ELF-1 (cell line): ENCODE results near the gene VSNL1.

Source experiments
- DNase-seq: peaks from one replicate; pipeline ENCODE4 v3.0.0-alpha.2; 2016; ENCODE audit warnings: low read depth, low spot score

Gene VSNL1

DNA sequence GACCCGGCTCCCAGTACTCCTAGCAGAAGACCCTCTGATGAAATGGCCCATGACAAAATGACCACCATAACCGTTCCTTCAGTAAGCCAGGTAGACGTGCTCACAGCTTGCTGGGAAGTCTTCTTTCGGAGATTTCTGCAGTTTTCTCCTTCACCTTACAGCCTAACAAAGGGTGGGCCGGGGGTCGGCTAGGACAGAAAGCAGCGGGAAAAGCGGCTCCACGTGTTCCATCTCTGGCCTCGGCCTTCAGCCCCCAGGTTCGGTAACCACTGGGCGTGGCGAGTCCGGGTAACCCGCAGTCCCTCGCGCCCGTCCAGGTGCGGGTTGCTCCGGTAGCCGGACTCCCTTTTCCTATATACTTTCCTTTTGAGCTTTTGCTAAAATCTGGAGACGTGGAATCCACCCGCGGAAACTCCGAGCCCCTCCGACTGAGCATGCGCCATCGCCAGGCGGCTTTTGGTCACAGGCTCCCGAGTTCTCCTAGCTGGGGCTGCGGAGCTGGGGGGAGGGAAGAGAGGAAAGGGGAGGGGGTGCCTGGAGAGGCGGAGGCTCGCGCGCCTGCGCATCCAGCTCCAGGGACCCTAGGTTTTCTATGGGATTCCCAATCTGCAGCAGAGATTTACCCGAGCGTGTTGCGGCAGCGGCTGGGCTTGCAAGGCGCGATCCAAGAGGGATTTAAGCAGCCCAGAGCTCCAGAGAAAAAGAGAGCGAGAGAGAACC, at the start of gene VSNL1:
Gene VSNL1, plus strand, starts transcription at position 604 of the 720 bp plus-strand sequence. CDS start 51,379 bp downstream, outside the sequence.
- peak; percentile 96 for DNase-seq

DNA sequence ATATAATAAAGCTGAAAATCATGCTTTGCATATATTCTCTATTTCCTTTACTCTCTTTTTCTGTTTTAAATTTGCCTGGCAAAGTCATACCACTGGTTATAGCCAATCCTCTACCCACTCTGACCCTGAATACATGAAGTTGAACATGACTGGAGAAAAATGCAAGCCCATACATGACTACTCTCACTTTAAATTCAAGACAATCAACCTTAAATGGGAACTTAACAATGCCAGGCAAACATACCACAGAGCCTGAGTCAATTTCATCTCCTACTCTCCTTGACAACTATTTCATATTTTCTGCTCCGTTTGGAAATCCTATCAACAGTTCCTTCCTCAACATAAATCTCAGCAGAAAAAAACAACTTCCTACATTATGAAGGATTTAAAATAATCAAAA, 44.9 kb upstream of the VSNL1 start:
- no peak for DNase-seq

DNA sequence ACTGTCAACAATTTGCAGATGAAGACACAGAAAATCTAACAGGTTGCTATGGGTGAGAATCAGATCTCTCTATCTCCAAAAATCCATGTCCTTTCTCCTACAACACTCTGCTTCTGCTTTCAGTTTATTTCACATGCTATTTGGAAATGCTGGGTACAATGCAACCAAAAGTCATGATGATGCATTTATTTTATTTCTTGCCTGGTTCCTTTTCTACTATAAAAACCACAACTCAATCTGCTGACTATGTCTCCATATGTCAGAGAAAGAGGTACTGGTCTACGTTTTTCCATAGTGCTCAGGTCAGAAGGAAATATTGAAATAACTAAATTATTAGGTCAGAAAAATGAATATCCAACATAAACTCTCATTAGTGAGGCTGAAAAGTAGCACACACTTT, 42.8 kb upstream of the VSNL1 start:
- DNase-seq = no peak

DNA sequence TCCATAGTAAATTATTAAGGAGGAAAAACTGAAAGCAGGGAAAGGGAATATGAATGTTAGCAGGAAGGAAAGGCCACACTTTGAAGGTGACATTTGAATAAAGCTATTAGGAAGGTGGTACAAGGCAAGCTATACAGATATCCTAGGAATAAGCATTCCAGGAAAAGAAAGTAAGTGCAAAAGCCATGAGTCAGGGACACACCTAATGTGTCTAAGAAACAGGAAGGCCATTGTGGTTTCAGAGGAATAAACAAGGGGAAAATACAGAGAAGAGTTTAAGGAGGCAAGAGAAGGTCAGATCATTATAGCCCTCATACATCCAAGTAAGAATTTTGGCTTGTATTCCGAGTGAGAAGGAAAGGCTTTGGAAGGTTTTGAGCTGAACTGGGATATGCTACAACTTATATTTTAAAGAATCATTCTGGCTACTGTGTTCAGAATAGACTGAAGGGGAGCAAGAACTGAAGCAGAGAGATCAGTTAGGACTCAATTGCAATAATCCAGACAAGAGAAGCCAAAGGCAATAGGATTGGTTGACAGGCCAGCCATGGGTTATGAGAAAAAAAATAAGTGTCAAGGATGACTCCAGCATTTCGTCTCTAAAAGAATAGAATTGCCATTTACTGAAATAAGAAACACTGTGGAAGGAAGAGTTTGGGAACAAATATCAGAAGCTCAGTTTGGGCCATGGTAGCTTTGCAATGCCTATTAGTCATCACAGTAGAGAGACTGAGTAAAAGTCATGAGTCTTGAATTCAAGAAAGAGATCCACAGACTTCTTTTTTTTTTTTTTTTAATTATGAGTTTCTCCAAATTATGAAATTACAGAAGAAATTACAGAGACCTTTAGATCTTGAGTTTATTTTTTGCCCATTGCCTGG, 33.5 kb upstream of the VSNL1 start:
- DNase-seq = no peak

DNA sequence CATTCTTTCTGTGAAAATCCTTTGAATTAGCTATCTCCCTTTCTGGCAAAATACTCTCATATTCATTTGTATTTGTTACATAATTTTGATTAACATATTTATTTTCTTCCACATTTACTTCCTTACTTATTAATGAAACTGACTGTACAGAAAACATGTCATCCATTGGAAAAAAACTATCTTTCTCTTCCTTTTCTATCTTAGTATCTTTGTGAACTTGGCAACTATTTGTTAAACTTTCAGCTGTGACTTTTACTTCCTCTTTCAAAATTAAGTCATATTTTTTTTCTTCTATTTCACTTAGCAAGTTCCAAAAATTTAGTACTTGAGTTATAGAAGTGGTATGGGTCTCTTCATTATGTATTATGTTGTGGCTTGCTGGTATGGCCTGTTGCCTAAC, 24.8 kb upstream of the VSNL1 start:
- no peak for DNase-seq

DNA sequence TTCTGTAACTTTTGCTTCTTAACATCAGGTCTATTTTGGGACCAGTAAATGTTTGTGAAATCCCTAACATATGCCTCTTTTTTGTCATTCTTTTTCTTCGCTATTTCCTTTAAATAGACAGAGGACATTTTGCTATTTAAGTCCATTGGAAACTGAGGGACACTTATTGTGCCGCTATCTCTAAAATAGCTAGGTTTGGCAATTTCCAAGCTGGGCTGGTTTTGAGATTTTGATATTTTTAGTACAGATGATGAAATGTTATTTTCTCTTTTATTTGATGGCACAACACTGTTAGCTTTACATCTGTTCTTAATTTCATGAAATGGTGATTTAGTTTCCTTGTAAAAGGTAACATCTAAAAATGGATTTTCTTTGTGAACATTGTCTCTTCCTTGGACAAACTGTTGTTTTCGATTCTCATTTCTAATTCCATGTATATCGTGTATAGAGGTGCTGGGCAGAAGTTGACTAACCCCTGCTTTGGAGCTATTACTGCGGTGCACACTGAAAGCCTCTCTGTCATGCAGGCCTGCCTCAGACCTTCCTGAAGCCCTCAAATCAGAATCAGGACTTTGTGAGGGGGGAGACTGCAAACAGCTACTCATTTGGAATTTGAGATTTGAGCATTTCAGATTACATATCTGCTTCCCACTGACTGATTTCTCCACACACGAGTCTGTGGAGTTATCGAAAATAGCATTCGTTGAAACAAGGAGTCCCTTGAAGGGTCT, 22.9 kb upstream of the VSNL1 start:
- no peak for DNase-seq

DNA sequence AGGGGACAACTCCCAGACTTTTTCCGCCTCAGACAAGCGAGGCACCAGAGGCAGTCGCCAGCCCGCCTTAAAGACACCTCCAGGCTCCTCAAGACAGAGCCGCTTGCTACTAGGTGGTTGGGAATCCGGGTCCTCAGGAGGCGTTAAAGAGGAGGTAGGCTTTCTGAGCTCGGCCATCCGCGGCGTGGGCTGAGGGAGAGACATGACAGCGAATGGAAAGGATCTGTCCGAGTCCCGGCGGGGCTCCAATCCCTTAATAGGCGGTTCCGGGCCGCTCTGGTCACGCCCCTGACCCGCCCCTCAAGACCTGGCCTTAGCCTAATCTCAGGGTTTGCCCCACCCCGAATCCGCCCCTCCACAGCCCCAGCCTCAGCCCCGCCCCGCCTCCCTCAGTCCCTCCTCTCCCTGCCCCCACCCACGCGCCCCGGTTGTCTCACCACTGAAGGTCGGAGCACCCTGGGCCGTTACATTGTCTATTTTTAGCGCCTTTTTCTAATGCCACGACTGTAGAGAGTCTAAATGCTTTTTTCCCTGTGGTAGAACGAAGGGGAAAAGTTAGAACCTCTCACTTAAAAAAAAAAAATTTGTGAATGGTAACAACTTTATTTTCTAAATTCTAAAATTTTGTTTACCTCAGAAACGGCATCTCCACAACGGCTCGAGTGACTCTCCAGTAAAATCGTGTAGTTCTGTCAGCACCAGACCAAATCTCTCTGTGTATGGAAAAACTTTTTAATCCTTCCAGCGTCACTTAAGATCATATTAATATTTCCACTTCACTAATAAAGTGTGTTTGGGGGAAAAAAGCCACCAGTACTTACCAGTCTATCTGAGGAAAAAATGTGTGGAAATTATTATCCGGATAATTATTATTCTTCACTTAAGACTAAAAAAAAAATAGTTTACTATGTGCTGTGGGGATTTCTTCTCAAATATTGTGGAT, 22.0 kb upstream of the VSNL1 start, which contains the start of gene RAD51AP2:
Gene RAD51AP2, minus strand, starts transcription at position 229 of the 943 bp plus-strand sequence. Its CDS starts 25 bp downstream, at position 204.
- DNase-seq = peak; percentile 93

DNA sequence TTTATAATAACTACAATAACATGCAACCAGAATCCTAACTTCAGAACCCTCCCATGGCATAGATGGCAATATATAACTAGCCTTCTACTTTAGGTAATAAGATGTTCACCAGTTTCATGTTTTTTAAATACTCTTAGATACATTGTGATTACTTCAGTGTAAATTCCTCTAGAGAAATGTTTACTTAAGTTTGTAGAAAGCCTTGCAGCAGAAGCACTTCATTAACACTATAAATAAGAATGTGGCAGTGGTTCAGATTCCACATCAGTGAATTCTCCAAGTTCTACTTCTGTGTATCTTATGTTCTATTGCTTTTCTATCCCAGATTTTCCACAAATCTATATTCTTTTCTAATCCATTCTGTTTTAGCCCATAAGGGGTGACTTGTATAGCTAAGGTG, 21.0 kb upstream of the VSNL1 start:
- DNase-seq = no peak

DNA sequence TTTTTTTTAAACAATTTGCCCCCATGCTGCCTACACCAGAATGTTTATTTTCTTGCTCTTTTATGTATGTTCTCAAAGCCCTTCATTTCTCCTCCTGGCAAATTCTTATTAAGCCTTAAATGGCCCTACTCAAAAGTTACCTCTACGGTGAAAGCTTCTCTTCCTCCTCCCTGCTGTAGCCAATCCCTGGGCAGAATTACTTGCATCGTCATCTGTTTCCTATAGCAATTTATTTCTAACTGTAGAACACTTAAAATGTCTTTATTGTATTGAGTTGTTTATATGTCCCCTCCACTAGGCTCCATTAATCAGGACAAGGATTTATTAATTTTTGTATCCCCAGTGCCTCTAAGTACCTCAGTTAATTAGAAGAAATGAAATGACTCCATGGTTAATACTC, 19.7 kb upstream of the VSNL1 start:
- no peak for DNase-seq

DNA sequence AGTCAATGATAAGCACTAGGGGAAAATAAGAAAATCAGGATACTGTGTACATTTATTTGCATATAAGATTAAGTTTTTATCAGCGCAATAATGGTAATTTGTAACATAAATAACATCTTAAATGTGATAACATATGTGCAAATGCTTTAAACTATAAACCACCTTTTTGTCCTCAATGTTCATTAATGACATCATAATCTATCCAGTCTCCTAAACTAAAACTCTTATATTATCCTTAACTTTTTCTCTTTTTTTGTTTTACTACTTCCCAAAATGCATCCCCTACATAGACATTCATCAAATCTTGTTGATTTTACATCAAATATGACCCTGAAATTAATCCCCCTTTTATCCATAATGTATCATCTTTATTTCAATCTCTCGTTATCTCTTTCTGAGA, 18.9 kb upstream of the VSNL1 start:
- DNase-seq = no peak

DNA sequence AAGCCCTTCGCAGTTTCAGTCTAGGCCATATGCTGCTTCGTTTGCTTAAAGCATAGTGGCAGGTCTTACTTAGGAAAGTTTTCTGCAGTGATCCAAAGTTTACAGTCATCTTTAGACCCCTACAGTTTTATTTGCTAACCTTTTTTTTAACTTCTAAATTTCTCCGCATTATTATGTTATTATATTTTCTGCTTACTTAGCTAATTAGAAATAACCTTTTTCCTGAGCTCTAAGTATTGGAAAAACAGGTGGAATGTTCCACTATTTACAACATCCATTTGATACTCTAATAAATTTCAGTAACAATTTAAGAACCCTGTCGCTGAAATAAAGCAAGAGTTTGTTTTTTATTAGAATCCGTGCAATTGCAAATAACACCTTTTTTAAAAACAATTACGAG, 18.2 kb upstream of the VSNL1 start:
- no peak for DNase-seq

DNA sequence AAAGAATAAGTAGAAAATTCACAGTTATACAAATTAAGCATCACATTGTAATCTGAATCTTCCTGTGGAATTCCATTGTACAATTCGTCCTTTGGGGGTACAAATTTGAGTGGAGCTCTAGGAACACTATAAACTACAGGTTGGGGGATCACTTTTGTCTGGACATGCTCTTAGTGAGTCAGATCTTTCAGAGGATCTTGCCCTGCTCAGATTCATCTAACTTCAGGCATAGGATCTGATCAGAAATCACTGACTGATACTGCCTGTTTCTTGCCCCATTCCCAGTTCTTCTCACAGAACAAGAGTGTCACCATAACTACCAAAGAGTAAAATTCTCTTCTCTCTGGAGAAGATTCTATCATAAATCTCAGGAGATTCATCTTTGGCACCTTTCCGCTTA, 10.7 kb upstream of the VSNL1 start:
- DNase-seq = no peak

DNA sequence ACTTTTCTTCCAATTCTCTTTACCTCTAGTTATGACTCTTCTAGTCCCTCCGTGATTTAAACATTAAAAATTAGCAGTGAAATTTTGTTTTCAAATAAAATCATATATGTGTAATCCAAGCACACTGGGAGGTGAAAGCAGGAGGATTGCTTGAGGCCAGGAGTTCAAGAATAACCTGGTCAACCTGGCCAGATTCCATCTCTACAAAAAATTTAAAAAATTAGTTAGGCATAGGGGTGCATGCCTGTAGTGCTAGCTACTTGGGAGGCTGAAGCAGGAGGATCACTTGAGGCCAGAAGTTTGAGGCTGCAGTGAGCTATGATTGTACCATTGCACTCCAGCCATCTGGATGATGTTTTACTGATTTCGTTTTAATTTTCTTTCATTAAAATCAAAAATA, 7.0 kb upstream of the VSNL1 start:
- DNase-seq = no peak

DNA sequence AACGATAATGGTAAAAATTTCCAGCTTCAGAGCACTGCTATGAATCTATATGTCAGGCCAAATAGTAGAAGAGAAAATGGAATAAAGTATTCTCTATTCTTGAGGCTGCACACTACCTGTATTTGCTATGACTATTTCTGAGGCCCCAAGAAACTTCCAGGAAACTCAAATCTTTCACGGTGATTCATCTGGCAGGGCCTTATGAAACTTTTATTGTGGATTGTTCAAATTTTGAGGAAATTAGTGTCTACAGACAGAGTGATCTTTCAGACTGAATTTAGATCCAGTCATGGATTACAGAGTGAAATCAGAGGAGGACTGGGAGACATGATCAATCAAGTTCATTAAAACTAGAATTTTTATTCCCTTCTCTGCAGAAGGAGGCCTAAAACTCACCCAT, 4.1 kb upstream of the VSNL1 start:
- no peak for DNase-seq

DNA sequence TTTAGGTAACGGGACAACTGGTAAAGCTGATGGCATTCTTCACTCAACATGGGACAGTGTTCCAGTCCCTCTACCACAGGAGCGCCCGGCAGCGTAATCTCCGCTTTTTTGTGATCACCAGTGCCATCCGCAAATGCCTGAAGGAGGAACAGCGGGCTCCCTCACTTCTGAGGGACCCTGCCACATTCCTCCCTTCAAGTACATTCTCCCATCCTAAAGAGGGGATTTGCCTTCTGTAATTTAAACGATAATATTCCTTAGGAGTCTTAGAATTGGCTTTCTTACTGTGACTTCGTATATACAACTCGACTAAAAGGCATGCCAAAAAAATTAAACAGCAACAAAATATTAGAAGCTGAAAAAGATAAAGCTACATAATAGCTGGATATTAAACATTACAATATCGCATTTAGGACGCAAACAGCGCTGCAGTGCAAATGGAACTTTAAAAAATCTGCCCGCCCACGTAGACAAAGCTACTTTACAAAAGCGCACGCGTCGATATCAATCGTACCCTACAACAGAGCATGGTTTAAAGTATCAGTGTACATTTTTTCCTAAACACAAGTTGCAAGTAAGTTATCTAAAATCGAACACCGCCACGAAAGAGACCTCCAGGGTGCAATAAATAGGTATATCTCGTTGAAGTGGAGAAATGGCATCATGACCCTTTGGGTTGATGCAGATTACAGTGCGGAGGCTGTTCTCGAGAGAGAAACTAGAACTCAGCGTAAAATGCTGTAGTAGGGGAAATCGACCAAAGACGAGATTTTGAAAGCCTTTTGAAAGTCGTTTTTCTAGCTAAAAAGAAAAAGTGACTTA, 2.3 kb upstream of the VSNL1 start:
- DNase-seq = peak; percentile 41

DNA sequence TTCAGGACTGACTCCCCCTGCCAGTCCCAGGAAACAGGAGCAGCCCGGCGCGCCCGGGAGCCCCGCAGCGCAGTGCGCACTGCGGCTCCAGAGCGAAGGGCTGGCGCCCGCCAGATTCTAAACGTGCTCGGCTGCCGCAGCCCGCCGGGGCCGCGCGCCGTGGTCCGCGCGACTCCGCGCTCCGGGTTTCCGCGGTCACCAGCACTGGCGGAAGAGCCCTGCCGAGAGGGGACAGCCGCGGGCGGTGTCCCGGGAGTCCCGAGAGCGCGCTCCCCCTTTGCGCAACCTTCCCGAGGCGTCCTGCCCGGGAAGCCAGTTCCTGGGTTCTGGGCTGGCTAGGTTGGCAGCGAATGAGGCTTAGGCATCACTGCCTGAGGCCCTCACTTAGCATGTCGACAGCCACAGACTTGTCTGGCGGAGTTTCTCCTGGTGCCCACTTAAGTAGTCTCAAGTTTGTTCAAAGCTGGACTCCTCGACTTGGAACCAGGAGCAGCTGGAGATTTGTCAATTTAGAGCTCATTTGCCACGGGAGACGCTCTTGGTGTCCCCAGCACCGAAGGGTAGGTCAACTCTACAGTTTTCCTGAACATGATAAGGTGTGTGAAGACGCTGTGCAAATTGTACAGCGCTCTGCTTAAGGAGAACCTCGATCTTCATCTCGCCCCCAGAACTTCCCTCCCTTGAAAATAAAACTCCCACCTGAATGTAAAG, 1.5 kb upstream of the VSNL1 start:
- DNase-seq = peak; percentile 90

DNA sequence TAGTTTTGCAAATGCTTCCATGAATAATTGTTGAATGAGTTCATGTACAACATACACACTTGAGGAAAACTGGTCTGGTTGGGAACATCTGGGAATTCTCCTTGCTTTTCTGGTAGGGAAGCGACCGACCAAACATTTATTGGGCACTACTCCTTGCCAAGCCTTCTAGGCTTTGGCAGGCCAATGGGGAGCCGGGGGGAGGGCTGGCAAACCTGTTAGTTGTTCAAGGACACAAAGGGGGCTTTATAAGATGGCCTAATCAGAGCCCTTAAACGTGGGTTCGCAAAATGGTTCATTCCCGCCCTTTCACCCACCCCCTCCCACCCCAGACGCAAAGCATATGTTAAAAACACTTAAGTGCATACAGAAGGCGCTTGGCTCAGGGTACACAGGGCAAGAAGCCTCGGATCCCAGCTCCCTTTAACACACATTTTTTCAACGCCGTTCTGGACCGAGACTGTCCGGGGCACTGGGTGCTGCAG, 844 bp upstream of the VSNL1 start:
- DNase-seq = no peak

DNA sequence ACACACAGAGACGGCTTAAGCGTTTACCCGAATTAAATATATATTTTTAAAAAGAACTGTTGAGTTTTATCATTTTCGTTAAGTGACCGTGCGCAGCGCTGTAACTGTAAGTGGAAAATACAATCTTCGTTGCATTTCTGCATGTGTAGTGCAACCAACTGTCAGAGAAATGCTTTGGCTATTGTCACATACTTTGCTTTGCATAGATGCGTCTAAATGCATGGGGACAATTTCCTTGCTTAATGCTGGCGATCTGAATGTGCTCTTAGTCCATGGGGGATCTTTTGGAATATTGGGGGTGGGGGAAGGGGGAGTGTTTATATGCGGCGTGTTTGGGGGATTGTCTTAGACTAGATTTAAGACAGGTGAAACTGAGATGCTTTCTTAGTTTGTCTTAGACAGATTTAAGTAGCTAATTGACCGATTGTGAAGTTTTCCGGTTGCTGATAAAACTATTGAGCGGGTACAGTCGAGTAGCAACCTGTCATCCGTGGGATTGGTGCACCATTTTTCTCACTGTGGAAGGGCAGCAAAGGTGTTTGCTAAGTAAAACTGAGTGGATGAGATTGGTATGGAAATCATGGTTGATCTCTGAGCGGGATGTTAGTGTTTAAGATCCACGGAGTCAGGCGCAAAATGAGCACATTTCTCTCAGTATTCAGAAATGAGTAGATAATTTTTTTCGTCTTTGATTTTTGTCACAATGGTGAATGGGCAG, 476 bp downstream of the VSNL1 start:
- no peak for DNase-seq

DNA sequence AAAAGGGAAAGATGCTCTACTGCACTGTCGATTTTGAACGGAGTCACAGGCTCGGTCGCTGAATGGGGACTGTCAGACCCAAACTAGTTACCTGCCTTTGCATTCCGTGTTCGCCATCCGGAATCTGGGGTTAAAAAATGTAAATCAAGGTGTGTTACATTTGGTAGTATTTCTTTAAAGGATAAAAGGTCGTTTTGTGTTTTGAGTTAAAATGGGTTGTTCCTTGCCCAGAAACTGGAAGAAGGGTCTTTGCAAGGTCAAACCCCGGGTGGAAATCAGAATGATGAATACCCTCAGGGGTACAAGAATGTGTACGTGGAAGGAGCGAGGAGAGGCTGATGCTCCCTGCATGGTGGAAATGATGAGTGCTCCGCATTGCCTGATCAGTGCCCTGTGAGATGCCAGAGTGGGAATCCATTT, 1.0 kb downstream of the VSNL1 start:
- no peak for DNase-seq
